HAP-1 (cell line): Measurements from ENCODE around the gene IRAK4.

Experiments used
- DNase-seq, 2 experiments: peaks; one replicate each; pipeline ENCODE4 v3.0.0-alpha.2; 2016 to 2020; ENCODE audit warnings: low spot score in 2 of 2
- H3K27me3 ChIP-seq: fragments of 250-450 bp; sonication (Bioruptor Pico); 2 replicates; pipeline ENCODE4 v1.5.1; 2020; ENCODE audit warnings: low read depth, mild to moderate bottlenecking, moderate library complexity
- H3K36me3 ChIP-seq: fragments of 250-450 bp; sonication (Bioruptor Pico); replicated peaks from 2 replicates; pipeline ENCODE4 v1.5.1; 2020; ENCODE audit warnings: mild to moderate bottlenecking
- H3K4me1 ChIP-seq: fragments of 250-450 bp; sonication (Bioruptor Pico); 2 replicates; pipeline ENCODE4 v1.5.1; 2020; ENCODE audit warnings: mild to moderate bottlenecking
- H3K4me3 ChIP-seq: fragments of 250-450 bp; sonication (Bioruptor Pico); 2 replicates; pipeline ENCODE4 v1.5.1; 2020; ENCODE audit warnings: mild to moderate bottlenecking, moderate library complexity
- H3K9me3 ChIP-seq: fragments of 250-450 bp; sonication (Bioruptor Pico); 2 replicates; pipeline ENCODE4 v1.5.1; 2020; ENCODE audit warnings: mild to moderate bottlenecking, moderate library complexity
- in situ Hi-C: fragments of 300-500 bp; cut with MboI; formaldehyde crosslinking; loops from 3 replicates; pipeline ENCODE4 v1.14.3; 2020; ENCODE audit warnings: low sequenced_read_pairs, inconsistent platforms, mixed read lengths

Gene IRAK4

DNA sequence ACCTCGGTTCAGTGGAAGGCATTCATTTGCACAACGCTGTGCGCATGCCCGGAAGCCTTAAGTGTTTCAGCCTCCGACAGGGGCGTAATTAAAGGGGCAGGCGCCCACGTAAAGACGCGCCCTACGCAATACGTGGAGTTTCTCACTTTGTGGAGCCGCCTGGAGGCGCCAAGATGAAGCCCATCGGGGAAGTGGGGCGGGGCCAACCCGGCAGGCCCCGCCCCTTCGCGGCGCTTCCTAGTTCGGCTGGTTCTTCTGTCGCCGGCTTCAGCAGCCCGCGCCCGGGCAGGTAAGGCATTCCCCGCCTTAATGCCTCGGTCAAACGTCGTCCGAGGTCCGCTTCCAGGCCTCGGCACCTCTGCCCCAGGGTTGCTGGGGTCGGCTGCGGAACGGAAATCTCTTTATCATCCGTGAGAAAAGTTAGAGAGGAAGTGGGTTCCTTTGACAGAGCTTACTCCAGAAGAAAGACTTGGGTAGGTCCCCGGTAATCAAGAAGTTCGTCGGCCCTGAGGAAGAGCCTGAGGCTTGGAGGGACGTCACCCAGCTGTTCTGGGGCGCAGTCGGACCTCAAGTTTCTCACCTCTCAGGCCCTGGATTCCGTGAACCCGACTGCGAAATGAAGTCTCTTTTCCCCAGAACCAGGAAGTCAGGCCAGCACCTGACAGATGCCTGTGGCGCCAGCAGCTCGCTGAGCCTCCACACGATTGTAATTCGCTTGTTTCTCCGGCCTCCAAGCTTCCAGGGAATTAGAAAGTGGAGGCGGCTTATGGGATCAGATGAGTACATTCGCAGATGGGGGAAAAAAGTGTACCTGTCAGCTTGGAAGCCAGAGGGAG lies at the start of gene IRAK4, which contains the start of gene PUS7L:
TSS of gene IRAK4 (plus strand) at position 224 of the 836 bp plus-strand sequence. CDS start 9,161 bp downstream, outside the sequence.
TSS of gene PUS7L (minus strand) at position 63 of the 836 bp plus-strand sequence. CDS start 3,545 bp downstream, outside the sequence.
- peak; percentile 94 to 95 for DNase-seq
- no peaks in the 10 kb centered on the region for H3K27me3 ChIP-seq
- no peaks in the 10 kb centered on the region; the same call in 1 of the 2 replicates for H3K36me3 ChIP-seq
- H3K4me3 ChIP-seq: peak within 1 kb of the TSS; percentile 54
- in situ Hi-C loops: no loop called here
- no peaks in the 10 kb centered on the region for H3K9me3 ChIP-seq
- peaks cover 16% of the 10 kb centered on the region for H3K4me1 ChIP-seq

GRCh38 chr12:43711348-43711747 lies 47.4 kb upstream of the IRAK4 start:
- DNase-seq: no peak
- in situ Hi-C loops: no loop called here
- no peak overlapping the region for H3K4me3 ChIP-seq

DNA sequence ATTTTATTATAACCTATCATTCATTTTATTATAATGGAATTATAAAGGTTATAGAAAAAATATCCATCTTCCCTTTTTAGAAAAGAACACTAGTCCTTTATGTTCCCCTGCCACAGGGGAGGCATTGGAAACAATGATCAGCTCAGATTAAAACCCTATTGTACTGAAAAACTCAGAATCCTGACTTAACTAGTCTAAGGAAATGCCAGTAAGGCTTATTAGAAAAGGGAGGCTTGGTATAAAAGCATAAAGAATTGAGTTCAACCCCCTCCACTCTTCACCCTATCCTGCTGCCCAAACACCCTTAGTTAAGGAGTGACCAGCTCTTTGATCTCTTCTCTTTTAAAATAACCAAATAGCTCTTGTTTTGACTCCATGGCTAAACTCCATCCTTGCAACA lies 36.1 kb upstream of the IRAK4 start:
- in situ Hi-C loops: no loop called here

More at GRCh38 chr12:43711348-43711747, 47.4 kb upstream of the IRAK4 start:
- no peaks in the 10 kb centered on the region for H3K4me1 ChIP-seq
- no peaks in the 10 kb centered on the region for H3K36me3 ChIP-seq
- no peaks in the 10 kb centered on the region for H3K9me3 ChIP-seq
- peaks cover 64% of the 10 kb centered on the region for H3K27me3 ChIP-seq

DNA sequence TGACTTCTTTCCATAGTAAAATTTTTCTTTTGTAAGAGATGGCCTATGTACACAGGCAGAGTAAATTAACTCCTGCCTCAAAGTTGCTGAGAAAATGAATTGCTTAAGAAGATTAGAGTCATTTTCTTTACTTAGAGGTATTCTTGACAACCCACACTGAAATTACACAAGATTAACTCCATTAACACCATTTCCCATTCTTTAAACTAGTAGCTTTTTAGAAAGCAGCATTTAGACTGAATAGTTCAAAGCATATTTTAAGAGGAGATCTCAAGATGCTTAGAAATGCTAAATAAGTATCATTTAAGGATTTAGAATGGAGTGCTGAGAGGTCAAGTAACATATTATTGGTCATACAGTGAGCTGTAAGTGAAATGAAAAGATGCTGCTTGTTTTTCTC lies 35.6 kb upstream of the IRAK4 start:
- DNase-seq: peak in 1 of 2 experiments; percentile 98
- in situ Hi-C loops: no loop called here
- H3K36me3 ChIP-seq: no peaks in the 10 kb centered on the region
- H3K9me3 ChIP-seq: no peaks in the 10 kb centered on the region
- H3K4me1 ChIP-seq: peaks cover 15% of the 10 kb centered on the region
- H3K27me3 ChIP-seq: peaks cover 60% of the 10 kb centered on the region
- H3K4me3 ChIP-seq: no peak overlapping the region

More for the DNA sequence above, 36.1 kb upstream of the IRAK4 start:
- Histone ChIP-seq H3K4me1 (peaks cover 15% of the 10 kb centered on the region), H3K4me3 (no peak overlapping the region), H3K9me3 (no peaks in the 10 kb centered on the region), H3K36me3 (no peaks in the 10 kb centered on the region), H3K27me3 (peaks cover 62% of the 10 kb centered on the region)
- peak; percentile 12 to 56 for DNase-seq

- peaks cover 26% of the 10 kb centered on the region for H3K27me3 ChIP-seq
- no peaks in the 10 kb centered on the region for H3K36me3 ChIP-seq
- peaks cover 7% of the 10 kb centered on the region for H3K4me1 ChIP-seq
- no peak overlapping the region for H3K4me3 ChIP-seq
- in situ Hi-C loops: no loop called here
- no peaks in the 10 kb centered on the region for H3K9me3 ChIP-seq
- DNase-seq: no peak
These were observed 30.6 kb upstream of the IRAK4 start for GRCh38 chr12:43728117-43728516.

DNA sequence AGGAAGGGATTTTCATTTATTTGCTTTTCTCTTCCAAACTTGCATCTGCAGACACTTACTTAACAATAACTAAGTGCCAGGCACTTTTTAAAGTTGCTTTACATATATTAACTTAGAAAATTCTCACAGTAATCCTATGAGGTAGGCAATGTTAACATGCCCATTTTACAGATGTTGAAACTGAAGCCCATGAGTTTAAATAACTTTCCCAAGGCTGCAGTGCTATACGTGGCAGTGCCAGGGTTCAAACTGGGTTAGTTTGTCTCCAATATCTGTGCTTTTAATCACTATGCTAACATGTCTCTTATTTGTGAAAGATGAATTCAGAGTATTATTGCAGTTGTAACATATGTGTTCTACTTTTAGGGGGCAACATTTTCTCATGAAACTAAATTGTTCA lies 30.1 kb upstream of the IRAK4 start:
- in situ Hi-C loops: no loop called here
- H3K4me1 ChIP-seq: peaks cover 3% of the 10 kb centered on the region
- H3K36me3 ChIP-seq: no peaks in the 10 kb centered on the region
- no peak for DNase-seq
- peaks cover 26% of the 10 kb centered on the region for H3K27me3 ChIP-seq
- H3K9me3 ChIP-seq: no peaks in the 10 kb centered on the region
- H3K4me3 ChIP-seq: no peak overlapping the region

DNA sequence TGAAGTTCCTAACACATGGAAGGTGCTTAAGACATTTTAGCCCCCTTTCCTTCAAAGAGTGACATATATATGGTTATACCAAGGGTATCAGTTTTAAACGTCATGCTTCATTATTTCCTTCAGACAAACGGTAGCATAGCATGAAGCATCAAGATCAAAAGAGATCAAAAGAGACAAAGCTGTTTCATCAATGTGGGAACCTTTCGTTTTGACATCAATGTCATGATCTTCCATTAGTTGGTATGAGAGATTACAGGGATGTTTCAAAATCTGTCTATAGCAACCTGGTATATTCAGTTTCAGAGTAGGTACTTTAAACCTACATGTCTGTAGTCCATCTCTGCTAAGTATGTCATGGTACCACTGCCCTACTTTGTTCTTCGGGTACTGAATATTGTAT lies 28.5 kb upstream of the IRAK4 start:
- H3K9me3 ChIP-seq: no peaks in the 10 kb centered on the region
- H3K4me1 ChIP-seq: no peaks in the 10 kb centered on the region
- H3K27me3 ChIP-seq: peaks cover 14% of the 10 kb centered on the region
- no peak overlapping the region for H3K4me3 ChIP-seq
- in situ Hi-C loops: no loop called here
- DNase-seq: no peak
- no peaks in the 10 kb centered on the region for H3K36me3 ChIP-seq

- Histone ChIP-seq H3K4me3 (no peak overlapping the region), H3K36me3 (no peaks in the 10 kb centered on the region; the same call in 1 of the 2 replicates), H3K9me3 (no peaks in the 10 kb centered on the region), H3K27me3 (no peaks in the 10 kb centered on the region), H3K4me1 (peaks cover 11% of the 10 kb centered on the region)
- in situ Hi-C loops: no loop called here
- no peak for DNase-seq
These were observed 25.1 kb upstream of the IRAK4 start for GRCh38 chr12:43733687-43734086.

- no peaks in the 10 kb centered on the region for H3K9me3 ChIP-seq
- DNase-seq: peak; percentile 38 to 94
- no peaks in the 10 kb centered on the region for H3K27me3 ChIP-seq
- peaks cover 11% of the 10 kb centered on the region for H3K4me1 ChIP-seq
- in situ Hi-C loops: no loop called here
- no peak overlapping the region for H3K4me3 ChIP-seq
- H3K36me3 ChIP-seq: no peaks in the 10 kb centered on the region; the same call in 1 of the 2 replicates
These were observed 21.8 kb upstream of the IRAK4 start for GRCh38 chr12:43736927-43737440.

DNA sequence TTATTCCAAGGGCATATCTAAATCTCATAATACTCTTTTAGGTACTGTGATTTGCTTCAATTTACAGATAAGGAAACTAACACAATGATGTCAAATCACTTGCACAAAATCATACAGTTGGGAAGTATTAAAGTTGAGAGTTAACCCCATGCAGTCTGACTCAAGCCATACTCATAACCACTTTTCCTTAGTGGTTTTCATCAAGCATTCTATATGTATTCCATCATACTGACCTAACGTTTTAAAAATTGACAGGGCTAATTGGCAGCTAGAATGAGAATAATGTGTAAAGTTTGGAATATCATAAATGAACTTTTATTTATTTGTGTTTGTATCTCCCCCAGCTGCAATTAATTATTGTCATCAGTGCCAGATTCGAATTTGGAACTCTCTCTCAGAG lies 21.1 kb upstream of the IRAK4 start:
- no peak overlapping the region for H3K4me3 ChIP-seq
- no peaks in the 10 kb centered on the region for H3K27me3 ChIP-seq
- no peaks in the 10 kb centered on the region for H3K9me3 ChIP-seq
- H3K4me1 ChIP-seq: peaks cover 11% of the 10 kb centered on the region
- H3K36me3 ChIP-seq: peaks cover 4% of the 10 kb centered on the region
- in situ Hi-C loops: no loop called here
- no peak for DNase-seq

DNA sequence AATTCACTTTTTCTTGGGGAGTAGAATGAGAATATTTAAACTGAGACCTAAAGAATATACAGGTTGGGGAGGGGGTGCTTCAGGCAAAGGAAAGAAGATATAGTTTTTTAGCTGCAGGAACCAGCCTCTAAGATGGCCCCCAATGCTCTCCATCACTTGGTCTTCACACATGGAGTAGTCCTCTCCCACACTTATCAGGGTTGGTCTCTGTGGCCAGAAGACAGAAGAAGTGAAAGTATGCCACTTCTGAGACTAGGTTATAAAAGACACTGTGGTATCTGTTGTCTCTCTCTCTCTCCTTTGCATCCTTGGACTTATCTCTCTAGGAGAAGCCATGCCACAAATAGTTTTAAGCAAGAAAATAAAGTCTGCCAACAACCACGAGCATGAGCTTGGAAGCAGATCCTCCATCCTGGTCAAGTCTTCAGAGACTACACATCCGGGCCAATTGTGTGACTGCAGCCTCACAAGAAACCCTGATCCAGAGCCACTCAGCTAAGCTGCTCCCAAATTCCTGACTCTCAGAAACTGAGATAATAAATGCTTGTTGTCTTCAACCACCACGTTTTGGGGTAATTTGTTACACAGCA lies 18.1 kb upstream of the IRAK4 start:
- in situ Hi-C loops: no loop called here
- H3K9me3 ChIP-seq: no peaks in the 10 kb centered on the region
- DNase-seq: no peak
- peaks cover 11% of the 10 kb centered on the region for H3K4me1 ChIP-seq
- no peak overlapping the region for H3K4me3 ChIP-seq
- H3K27me3 ChIP-seq: no peaks in the 10 kb centered on the region
- peaks cover 4% of the 10 kb centered on the region for H3K36me3 ChIP-seq

DNA sequence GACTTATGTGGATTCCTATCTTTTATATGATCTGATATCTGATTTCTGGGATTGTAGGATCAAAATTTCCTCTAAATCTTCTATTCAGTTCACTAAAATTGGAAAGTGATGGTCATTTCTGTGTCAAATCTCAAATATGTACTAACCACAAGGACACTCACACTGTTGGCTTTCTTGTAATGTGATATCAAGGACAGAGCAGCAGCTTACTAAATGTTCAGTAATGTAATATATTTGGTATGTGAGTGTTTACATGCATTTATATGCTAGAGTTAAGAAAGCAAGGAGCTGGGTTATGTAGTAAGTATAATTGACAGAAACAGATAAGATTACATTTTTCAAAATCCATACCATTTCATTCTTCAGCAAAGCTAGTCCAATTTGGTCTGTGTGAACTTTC lies 16.6 kb upstream of the IRAK4 start:
- in situ Hi-C loops: no loop called here
- peaks cover 4% of the 10 kb centered on the region for H3K36me3 ChIP-seq
- no peak for DNase-seq

GRCh38 chr12:43744826-43745225 lies 13.9 kb upstream of the IRAK4 start:
- peaks cover 4% of the 10 kb centered on the region for H3K36me3 ChIP-seq
- DNase-seq: no peak
- H3K9me3 ChIP-seq: no peaks in the 10 kb centered on the region
- in situ Hi-C loops: no loop called here
- H3K4me3 ChIP-seq: no peak overlapping the region
- H3K27me3 ChIP-seq: no peaks in the 10 kb centered on the region
- H3K4me1 ChIP-seq: no peaks in the 10 kb centered on the region

More for the DNA sequence above, 16.6 kb upstream of the IRAK4 start:
- Histone ChIP-seq H3K4me1 (peaks cover 6% of the 10 kb centered on the region), H3K9me3 (no peaks in the 10 kb centered on the region), H3K27me3 (no peaks in the 10 kb centered on the region), H3K4me3 (no peak overlapping the region)

GRCh38 chr12:43749016-43749415 lies 9.7 kb upstream of the IRAK4 start:
- H3K36me3 ChIP-seq: peaks cover 5% of the 10 kb centered on the region
- in situ Hi-C loops: no loop called here
- no peaks in the 10 kb centered on the region for H3K27me3 ChIP-seq
- H3K4me1 ChIP-seq: no peaks in the 10 kb centered on the region; the same call in 1 of the 2 replicates
- DNase-seq: no peak
- H3K9me3 ChIP-seq: no peaks in the 10 kb centered on the region
- H3K4me3 ChIP-seq: no peak overlapping the region
